Stimulated activated CD8-positive, alpha-beta memory T cell treated with anti-CD3 and anti-CD28 coated beads, Interleukin-12 subunit alpha, Interleukin-12 subunit beta, amount 100 ng/mL, for 4 hours (primary cell): ENCODE data around the gene LBX2.

Experiments used
- DNase-seq: peaks from one replicate; pipeline ENCODE4 v3.0.0-alpha.2; 2020; ENCODE audit warnings: low read depth

LBX2 gene

DNA sequence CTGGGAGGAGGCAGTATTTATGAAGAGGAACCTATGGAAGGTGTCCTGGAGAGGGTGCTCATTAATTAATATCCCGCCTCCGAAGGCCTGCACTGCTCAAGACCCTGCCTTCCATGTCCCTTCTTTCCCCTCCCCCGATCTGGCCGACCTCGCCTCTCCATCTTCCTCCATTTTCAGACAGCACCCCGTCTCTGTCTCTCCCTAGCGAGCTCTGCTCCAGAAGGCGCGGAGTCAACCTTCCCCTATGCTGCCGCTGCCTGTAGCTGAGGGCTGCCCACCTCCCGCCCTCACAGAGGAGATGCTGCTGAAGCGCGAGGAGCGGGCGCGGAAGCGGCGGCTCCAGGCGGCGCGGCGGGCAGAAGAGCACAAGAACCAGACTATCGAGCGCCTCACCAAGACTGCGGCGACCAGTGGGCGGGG, 42.3 kb downstream of the LBX2 start:
- no peak for DNase-seq

DNA sequence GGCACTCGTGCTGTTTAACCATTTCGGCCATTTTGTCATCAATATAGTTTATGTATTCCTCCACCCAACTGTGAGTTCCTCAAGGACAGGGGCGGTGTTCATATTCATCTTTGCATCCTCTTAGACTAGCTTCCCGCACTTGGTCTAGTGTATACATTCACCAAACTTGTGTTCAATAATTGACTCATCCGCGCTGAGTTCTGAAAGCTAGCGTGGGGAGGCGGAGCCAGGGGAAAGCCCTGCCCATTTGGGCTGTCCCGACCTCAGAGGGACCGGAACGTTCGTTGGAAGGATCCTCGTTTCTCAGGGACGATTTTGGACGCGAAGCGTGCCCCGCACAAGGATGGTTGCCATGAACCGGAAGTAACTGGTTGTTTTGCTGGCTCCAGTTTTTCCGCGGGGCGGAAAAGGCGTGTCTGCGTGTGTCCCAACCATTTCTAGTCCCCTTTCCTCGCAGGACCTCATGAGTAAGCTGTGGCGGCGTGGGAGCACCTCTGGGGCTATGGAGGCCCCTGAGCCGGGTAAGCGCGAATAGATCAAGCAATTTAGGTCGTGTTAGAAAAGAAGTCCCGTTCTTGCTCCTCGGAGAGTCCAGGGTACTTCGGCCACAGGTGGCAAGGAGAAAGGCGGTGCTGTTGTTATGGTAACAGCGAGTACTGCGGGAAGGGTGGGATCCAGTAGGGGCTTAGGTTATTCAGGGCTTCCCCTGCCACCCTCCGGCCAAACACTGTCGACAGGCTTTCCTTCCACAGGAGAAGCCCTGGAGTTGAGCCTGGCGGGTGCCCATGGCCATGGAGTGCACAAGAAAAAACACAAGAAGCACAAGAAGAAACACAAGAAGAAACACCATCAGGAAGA, 44.5 kb downstream of the LBX2 start, which contains the start of gene INO80B:
TSS of gene INO80B (plus strand) at position 434 of the 858 bp plus-strand sequence. CDS start at position 464, 30 bp downstream.
- DNase-seq, result peak; percentile 95

DNA sequence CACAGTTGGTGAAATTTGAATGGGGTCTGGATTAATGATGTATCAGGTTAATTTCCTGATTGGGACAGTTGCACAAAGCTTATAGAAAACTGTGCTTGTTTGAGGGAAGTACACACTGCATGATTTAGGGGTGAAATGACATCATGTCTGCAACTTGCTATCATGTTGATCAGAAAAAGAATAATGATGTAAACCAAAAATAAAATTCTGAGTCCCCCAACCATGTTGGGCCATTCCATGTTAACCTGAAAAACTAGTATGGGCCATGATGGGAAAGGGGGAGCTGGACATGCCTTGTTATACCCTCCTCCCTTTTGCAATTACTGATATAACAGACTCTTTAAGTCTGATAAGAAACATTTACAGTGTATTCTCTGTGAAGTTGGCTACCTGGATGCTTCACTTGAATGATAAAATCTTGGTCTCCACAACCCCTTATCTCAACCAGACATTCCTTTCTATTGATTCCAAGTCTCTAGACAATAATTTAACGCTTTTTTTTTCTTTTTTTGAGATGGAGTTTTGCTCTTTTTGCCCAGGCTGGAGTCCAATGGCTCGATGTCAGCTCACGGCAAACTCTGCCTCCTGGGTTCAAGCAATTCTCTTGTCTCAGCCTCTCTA, 48.7 kb downstream of the LBX2 start:
- DNase-seq, result no peak

DNA sequence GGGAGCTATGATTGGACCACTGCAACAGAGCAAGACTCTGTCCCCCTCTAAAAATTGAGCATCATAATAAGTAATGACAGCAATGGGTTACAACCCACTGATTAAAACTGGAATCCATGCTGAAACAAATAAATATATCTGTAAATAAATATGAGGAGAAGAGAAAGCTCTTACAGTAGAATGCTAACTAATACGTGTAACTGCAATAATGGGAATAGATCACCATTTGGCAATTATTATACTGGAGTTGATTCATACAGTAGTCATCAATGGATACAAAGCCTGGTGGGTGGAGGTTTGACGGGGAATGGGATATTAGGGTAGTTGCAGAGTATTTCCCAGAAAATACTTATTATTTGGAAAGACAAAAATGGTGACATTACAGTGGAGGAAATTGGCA, 50.6 kb downstream of the LBX2 start:
- DNase-seq, result no peak
